H7 (cell line): Measurements from ENCODE around the gene MLLT10. TPM values are rescaled to one million over a fixed set of nuclear protein-coding genes. Genes with fewer than 3 reads are reported as not detected.

Experiments
- total RNA-seq: library from RNA; depleted of rRNA; stranded (reverse); fragments of >200 nt; shearing (Covaris generic); gene quantifications from 2 replicates; pipeline ENCODE4 v1.2.3, GENCODE V29; 2014; rRNA removed

MLLT10 gene
- total RNA-seq, 1 experiment from 2014 or later = 47.2 TPM

Other genes starting within 250 kb of the MLLT10 start
- 10.4 and 15.1 TPM in 2 replicates for gene SKIDA1, start 8.6 kb upstream of the MLLT10 start, total RNA-seq